ENCODE results near the gene GNAT1. TPM values are rescaled to one million over a fixed set of nuclear protein-coding genes. Genes with fewer than 3 reads are reported as not detected.
A peak's percentile ranks its signal among the peaks of the same experiment; 100 is the strongest.

Gene GNAT1
- total RNA-seq, 1 experiment from 2014 or later = 0.22 TPM

- Histone ChIP-seq H3K27me3 (ENCODE audit: low read length) (no peaks in the 10 kb centered on the region), H3K27ac (ENCODE audit: low read length) (no peak overlapping the region), H3K9me2 (replicated peaks; ENCODE audit: low read length) (no peaks in the 10 kb centered on the region), H3K9me3 (ENCODE audit: low read length) (no peaks in the 10 kb centered on the region), H3K79me2 (ENCODE audit: low read length) (no peaks in the 10 kb centered on the region), H3K4me1 (ENCODE audit: insufficient read depth, low read length) (no peaks in the 10 kb centered on the region; the same call in 1 of the 2 replicates), H3K9ac (ENCODE audit: low read length) (no peak overlapping the region), H2AFZ (ENCODE audit: low read length) (no peak overlapping the region), H3F3A (ENCODE audit: low read length, unreplicated experiment) (no peaks in the 10 kb centered on the region), H3K4me2 (ENCODE audit: low read length) (peak overlapping the region; percentile 22; the same call in 1 of the 2 replicates), H4K20me1 (ENCODE audit: low read length) (no peaks in the 10 kb centered on the region), H3K4me3 (ENCODE audit: low read length) (no peak overlapping the region), H3K36me3 (ENCODE audit: low read depth, low read length) (no peaks in the 10 kb centered on the region)
- peak; percentile 76 for DNase-seq
- TF ChIP-seq EZH2 (IDR thresholded peaks at IDR 0.05; ENCODE audit: low read length, unreplicated experiment) (no peak), CTCF (conservative IDR thresholded peaks at IDR 0.05; ENCODE audit: low read depth, low read length) (peak; percentile 91)
- CTCF ChIA-PET = interaction anchor here (0.5 to 3.4 kb wide), 6 partner anchors 32 to 1191 kb away, joined by 3 to 22 read pairs (median 3); partner anchors contain the start of gene MANF
- ATAC-seq = peak; percentile 57
- intact Hi-C loops (cut with micrococcal nuclease) = no loop called here
- POLR2A ChIA-PET (ENCODE audit: unreplicated experiment) = no interaction called here
- no TSS peak for BruUV-seq (replicated peaks)
Observed at GRCh38 chr3:50194128-50194902, 2.9 kb downstream of the GNAT1 start.

GRCh38 chr3:50194903-50195500 is 3.6 kb downstream of the GNAT1 start:
- no peak overlapping the region for H3K4me2 ChIP-seq (ENCODE audit: low read length)
- H3K4me1 ChIP-seq (ENCODE audit: insufficient read depth, low read length) = no peaks in the 10 kb centered on the region; the same call in 1 of the 2 replicates
- TF ChIP-seq CTCF (conservative IDR thresholded peaks at IDR 0.05; ENCODE audit: low read depth, low read length) (no peak), EZH2 (IDR thresholded peaks at IDR 0.05; ENCODE audit: low read length, unreplicated experiment) (no peak), EZH2phosphoT487 (IDR thresholded peaks at IDR 0.05; ENCODE audit: borderline replicate concordance, low read length) (no peak)
- no peaks in the 10 kb centered on the region for H3K9me3 ChIP-seq (ENCODE audit: low read length)
- intact Hi-C loops (cut with micrococcal nuclease) = loop anchor here (5.0 kb wide), 1 partner anchor 127 kb away; the partner anchor contains the start of gene HYAL2
- ATAC-seq (peak; percentile 12; the same call in 1 of the 2 replicates), DNase-seq (peak; percentile 21)
- no peak overlapping the region for H2AFZ ChIP-seq (ENCODE audit: low read length)
- H3K36me3 ChIP-seq (ENCODE audit: low read depth, low read length) = no peaks in the 10 kb centered on the region
- no peaks in the 10 kb centered on the region for H3K9me2 ChIP-seq (replicated peaks; ENCODE audit: low read length)
- H3K27me3 ChIP-seq (ENCODE audit: low read length) = no peaks in the 10 kb centered on the region
- H3K27ac ChIP-seq (ENCODE audit: low read length) = no peak overlapping the region
- no peaks in the 10 kb centered on the region for H3F3A ChIP-seq (ENCODE audit: low read length, unreplicated experiment)
- H3K79me2 ChIP-seq (ENCODE audit: low read length) = no peaks in the 10 kb centered on the region
- ChIA-PET POLR2A (ENCODE audit: unreplicated experiment) (no interaction called here), CTCF (interaction anchor here (0.5 to 3.4 kb wide), 8 partner anchors 17 to 1190 kb away, joined by 3 to 22 read pairs (median 3); partner anchors contain the start of gene MANF)
- no TSS peak for BruUV-seq (replicated peaks)
- H3K9ac ChIP-seq (ENCODE audit: low read length) = no peak overlapping the region
- no peak overlapping the region for H3K4me3 ChIP-seq (ENCODE audit: low read length)
- H4K20me1 ChIP-seq (ENCODE audit: low read length) = no peaks in the 10 kb centered on the region
